ENCODE measurements around the gene LEFTY1. TPM values are rescaled to one million over a fixed set of nuclear protein-coding genes. Genes with fewer than 3 reads are reported as not detected.
A peak's percentile ranks its signal among the peaks of the same experiment; 100 is the strongest.

Gene LEFTY1
- total RNA-seq, 2 experiments from 2014 or later: 0.39 TPM; not detected in 1

DNA sequence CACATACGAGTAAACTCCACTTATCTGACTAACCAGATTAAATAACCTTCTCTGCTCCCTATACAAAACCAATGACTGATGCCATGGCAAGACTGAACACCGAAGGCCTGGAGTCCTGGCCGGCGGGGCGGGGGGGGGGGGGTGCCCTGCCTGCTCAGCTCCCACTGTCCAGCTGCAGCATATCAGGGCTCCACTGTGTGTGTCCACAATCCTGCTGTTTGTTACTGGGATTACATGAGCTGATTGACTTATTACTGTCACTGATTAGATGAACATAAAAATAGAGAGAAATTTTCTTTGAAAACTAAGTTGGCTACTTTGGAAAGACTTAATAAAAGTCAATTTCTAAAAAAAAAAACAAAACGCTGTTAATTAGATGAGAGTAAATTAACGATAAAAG lies 31.7 kb downstream of the LEFTY1 start:
- peak overlapping the region; percentile 62 for H3K27ac Mint-ChIP-seq
- H3K36me3 Mint-ChIP-seq: peaks cover 21% of the 10 kb centered on the region
- peaks cover 13% of the 10 kb centered on the region for H3K4me1 Mint-ChIP-seq
- H3K27me3 Mint-ChIP-seq: no peaks in the 10 kb centered on the region
- no peak overlapping the region for H3K4me3 Mint-ChIP-seq
- no peak for DNase-seq
- H3K9me3 Mint-ChIP-seq: no peaks in the 10 kb centered on the region

DNA sequence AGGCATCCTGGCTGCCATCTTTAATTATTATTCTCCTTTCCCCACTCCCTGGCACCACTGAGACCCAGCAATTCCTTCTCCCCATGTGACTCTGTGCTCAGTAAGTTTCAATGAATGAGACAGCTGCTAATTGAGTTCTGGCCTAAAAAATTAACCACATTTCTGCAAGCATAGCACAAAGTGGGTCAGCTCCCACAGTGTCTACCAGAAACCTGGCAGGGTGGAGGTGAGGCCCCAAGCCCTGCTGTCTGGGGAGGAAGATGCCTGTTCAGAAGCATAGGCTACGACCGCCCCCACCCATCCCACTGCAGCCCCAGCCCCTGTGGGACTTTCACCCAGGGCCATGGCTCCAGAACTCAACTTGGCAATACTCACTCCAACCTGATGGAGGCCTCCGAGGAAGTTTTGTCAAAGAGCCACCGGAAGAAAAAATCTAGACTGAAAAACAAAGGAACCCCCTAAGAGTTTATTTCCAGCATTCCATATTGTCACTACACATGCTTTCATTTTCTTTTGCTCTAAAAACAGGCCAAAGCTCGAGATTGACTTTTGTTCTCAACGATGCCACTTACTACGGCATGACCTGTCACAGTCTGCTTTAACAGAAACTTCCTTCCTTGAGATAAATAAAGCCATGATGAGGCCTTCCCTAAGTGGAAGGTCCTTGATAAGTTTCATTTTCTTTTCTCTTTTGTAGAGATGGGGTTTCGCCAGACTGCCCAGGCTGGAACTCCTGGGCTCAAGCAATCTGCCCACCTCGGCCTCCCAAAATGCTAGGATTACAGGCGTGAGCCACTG lies 33.2 kb downstream of the LEFTY1 start:
- no peaks in the 10 kb centered on the region for H3K27me3 Mint-ChIP-seq

GRCh38 chr1:225853441-225853840 lies 35.5 kb downstream of the LEFTY1 start:
- Mint-ChIP-seq H3K4me3 (no peak overlapping the region), H3K36me3 (peaks cover 50% of the 10 kb centered on the region), H3K4me1 (peaks cover 41% of the 10 kb centered on the region), H3K9me3 (peaks cover 2% of the 10 kb centered on the region), H3K27me3 (no peaks in the 10 kb centered on the region), H3K27ac (no peak overlapping the region)
- no peak for DNase-seq

More for the DNA sequence above, 33.2 kb downstream of the LEFTY1 start:
- H3K36me3 Mint-ChIP-seq: peaks cover 34% of the 10 kb centered on the region
- H3K9me3 Mint-ChIP-seq: peaks cover 2% of the 10 kb centered on the region
- no peak for DNase-seq
- peaks cover 22% of the 10 kb centered on the region for H3K4me1 Mint-ChIP-seq
- H3K4me3 Mint-ChIP-seq: no peak overlapping the region
- peak overlapping the region; percentile 73 for H3K27ac Mint-ChIP-seq

DNA sequence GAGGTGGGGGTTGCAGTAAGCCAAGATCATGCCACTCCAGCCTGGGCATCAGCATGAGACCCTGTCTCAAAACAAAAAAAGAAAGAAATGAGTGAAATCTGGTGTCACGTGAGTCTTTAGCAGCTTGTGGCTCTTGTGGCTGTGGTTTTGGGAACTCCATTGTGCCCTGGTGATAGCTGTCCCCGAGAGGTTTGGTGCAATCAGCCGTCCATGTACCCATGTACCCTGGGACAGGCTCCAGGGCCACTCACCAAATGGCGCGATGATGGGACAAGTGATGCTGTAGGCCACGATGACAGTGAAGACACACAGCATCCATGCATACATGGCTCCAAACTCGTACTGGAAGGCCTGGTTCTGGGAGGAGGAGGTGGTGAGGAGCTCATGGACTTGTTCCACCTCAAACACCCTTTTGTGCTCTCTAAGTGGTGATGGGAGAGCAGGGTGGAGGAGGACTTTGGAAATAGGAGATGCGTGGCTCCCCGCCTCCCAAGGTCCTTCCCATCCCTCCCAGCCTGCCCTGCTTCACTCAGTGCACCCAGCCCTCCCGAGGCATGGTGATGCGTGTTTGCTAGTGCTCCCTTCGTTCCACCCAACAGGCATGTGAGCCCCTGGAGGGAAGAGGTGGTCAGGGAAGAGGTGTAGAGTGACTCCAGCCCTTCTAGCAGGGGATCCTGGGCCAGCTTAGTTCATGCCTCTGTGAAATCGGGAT lies 36.4 kb downstream of the LEFTY1 start:
- Mint-ChIP-seq H3K9me3 (peaks cover 2% of the 10 kb centered on the region), H3K27ac (peak overlapping the region; percentile 72), H3K27me3 (no peaks in the 10 kb centered on the region), H3K4me3 (no peak overlapping the region), H3K36me3 (peaks cover 52% of the 10 kb centered on the region), H3K4me1 (peaks cover 48% of the 10 kb centered on the region)
- DNase-seq: no peak

- Mint-ChIP-seq H3K27me3 (no peaks in the 10 kb centered on the region), H3K36me3 (peaks cover 52% of the 10 kb centered on the region), H3K4me3 (no peak overlapping the region), H3K4me1 (peaks cover 53% of the 10 kb centered on the region), H3K27ac (peak overlapping the region; percentile 72), H3K9me3 (peaks cover 2% of the 10 kb centered on the region)
- peak; percentile 30 for DNase-seq
Measured at GRCh38 chr1:225851805-225852204, 37.1 kb downstream of the LEFTY1 start.

DNA sequence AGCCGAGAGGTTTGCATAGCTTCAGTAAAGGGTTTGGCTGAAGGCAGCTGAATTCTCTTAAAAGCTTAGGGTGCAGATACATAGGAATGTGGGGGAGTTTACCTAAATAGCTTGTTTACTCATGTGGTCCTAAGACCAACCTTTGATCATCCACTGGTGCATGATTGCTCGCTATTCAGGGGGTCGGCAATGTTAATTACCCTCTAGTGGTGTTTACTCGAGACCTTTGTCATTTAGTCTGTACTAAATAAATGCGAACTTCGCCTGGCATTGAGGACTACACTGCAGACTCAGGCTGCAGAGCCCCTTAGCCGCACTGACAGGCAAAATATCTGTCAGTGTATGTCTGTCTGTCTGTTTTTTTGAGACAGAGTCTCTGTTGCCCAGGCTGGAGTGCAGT lies 38.6 kb downstream of the LEFTY1 start:
- no peaks in the 10 kb centered on the region for H3K27me3 Mint-ChIP-seq
- H3K4me3 Mint-ChIP-seq: no peak overlapping the region
- H3K4me1 Mint-ChIP-seq: peaks cover 47% of the 10 kb centered on the region
- H3K27ac Mint-ChIP-seq: peak overlapping the region; percentile 51
- no peak for DNase-seq
- H3K9me3 Mint-ChIP-seq: peaks cover 2% of the 10 kb centered on the region
- peaks cover 49% of the 10 kb centered on the region for H3K36me3 Mint-ChIP-seq

- peaks cover 47% of the 10 kb centered on the region for H3K4me1 Mint-ChIP-seq
- H3K4me3 Mint-ChIP-seq: no peak overlapping the region
- peaks cover 2% of the 10 kb centered on the region for H3K9me3 Mint-ChIP-seq
- H3K36me3 Mint-ChIP-seq: peaks cover 49% of the 10 kb centered on the region
- no peaks in the 10 kb centered on the region for H3K27me3 Mint-ChIP-seq
- peak; percentile 40 for DNase-seq
- H3K27ac Mint-ChIP-seq: peak overlapping the region; percentile 51
Measured at GRCh38 chr1:225849925-225850324, 39.0 kb downstream of the LEFTY1 start.

DNA sequence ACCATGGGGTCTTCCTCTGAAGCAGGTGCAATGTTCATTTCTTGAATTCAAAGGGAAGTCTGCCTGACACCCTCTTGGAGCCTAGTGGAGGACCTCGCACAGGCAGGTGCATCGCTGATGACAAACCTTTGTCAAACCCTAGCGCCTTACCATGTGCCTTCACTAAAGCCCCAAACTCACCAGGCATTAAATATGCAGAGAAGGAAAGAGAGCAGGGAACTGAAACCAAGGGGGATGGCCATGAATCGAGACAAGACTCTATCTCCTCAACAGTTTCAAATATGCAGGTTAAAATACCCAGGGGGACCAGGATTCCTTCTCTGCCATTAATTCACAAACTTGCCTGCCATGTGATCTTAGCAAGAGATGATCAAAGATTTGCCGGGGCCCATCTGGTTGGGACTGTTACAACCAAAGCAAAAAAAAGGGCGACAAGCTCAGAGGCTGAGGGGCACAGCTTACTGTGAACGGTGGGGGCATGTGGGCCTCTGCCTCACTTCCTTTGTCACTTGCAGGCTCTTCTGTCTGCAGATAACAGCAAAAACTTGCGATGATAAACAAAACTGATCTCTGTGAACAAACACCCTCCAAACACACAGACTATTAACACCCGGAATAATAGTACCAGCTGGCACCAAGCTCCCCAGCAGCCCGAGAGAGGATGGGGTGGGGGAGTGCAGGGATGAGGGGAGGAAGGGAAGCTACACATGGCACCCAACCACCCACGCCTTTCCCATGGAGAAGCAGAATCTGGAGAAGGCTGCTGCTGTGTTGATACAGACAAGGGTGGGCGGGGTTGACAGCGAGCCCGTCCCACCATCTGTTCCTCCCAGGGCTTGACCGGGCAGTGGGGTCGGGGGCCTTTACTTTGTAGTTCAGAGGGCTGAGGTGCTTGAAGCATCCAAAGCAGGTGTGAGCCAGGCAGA lies 40.7 kb downstream of the LEFTY1 start:
- H3K27ac Mint-ChIP-seq: peak overlapping the region; percentile 86
- peak overlapping the region; percentile 48 for H3K4me3 Mint-ChIP-seq
- H3K4me1 Mint-ChIP-seq: peaks cover 47% of the 10 kb centered on the region
- no peaks in the 10 kb centered on the region for H3K27me3 Mint-ChIP-seq
- peaks cover 46% of the 10 kb centered on the region for H3K36me3 Mint-ChIP-seq
- peaks cover 2% of the 10 kb centered on the region for H3K9me3 Mint-ChIP-seq
- no peak for DNase-seq

- no peak for DNase-seq
- Mint-ChIP-seq H3K27ac (peak overlapping the region; percentile 86), H3K4me3 (no peak overlapping the region)
Measured at GRCh38 chr1:225847610-225848009, 41.3 kb downstream of the LEFTY1 start.

DNA sequence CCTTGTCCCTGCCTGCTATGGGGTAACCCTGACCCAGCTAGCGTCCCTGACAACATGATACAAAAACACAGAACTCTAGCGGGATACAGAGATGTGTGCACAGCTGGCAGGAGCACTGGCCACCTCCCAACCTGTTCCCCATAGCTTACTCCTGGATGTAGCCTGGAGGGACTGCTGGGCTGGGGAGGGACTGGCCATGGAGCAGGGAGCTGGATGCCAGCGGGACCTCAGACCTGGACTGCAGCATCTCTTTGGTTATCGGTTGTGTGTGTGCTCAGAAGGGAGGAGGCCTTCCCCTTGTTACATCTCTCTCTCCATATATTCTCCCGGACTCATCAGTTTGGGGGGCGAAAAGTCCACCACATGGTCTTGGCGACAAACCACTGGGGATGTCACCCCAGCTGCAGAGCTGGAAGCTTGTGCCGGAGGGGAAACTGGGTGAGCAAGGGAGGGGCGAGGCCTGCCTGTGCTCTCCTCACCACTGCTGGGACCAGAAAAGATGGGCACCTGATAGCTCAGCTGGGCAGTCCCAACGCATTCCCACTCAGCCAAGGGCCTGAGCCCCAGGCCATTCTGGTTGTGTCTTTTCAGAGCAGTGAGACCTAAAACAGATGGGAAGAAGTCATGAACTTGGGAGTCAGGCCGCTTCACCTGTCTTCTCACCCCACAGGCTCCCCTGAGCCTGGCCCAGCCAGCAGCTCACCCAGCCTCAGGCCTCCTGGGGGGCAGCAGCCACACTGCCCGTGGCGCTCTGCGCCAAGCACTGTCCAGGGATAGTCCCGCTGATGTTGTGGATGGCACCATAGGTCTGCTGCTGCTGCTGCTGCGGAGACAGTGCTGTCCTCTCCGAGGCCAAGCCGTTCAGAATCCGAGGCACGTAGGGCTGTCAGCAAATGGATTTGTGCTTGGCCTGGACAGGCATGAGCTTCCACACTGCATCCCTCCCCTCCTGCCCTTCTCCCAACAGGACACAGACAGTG lies 42.3 kb downstream of the LEFTY1 start:
- H3K27ac Mint-ChIP-seq: no peak overlapping the region
- H3K36me3 Mint-ChIP-seq: peaks cover 32% of the 10 kb centered on the region
- no peaks in the 10 kb centered on the region for H3K27me3 Mint-ChIP-seq
- DNase-seq: no peak
- H3K9me3 Mint-ChIP-seq: peaks cover 2% of the 10 kb centered on the region
- H3K4me3 Mint-ChIP-seq: no peak overlapping the region
- H3K4me1 Mint-ChIP-seq: peaks cover 43% of the 10 kb centered on the region

More at GRCh38 chr1:225847610-225848009, 41.3 kb downstream of the LEFTY1 start:
- Mint-ChIP-seq H3K4me1 (peaks cover 46% of the 10 kb centered on the region), H3K9me3 (peaks cover 2% of the 10 kb centered on the region), H3K27me3 (no peaks in the 10 kb centered on the region), H3K36me3 (peaks cover 41% of the 10 kb centered on the region)

DNA sequence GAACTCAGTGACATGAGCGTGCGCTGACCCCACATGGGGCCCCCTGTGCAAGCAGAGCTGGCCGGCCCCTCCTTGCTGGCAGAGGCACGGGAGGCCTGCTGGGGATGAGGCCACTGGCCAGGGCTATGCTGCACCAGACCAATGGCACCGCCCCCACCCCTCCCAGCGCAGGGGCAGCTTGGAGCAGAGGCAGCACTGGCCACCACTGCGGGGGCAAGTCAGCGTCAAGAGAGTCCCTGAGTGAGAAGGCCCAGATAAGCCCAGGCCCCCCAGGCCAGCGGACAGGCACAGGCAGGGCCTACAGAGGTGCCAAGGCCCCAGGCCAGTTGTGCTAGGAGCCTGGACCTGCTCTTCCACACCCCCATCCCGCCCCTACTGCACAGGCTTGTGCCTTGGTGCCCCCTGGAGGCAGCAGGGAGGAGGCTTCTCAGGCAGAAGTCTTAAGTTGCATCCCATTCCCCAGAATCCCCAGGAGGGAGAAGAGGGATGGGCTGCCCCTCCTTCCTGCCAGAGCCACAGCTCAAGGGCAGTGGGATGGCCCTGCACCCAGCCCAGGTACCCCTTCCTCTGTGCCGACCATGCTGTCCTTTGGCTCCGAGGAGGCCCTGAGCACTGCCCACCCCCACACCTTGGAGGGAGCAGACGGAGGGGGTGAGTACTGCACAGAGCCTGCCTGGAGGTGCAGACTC lies 43.2 kb downstream of the LEFTY1 start:
- Mint-ChIP-seq H3K27me3 (no peaks in the 10 kb centered on the region), H3K4me3 (no peak overlapping the region), H3K4me1 (peaks cover 43% of the 10 kb centered on the region), H3K9me3 (no peaks in the 10 kb centered on the region), H3K27ac (peak overlapping the region; percentile 48), H3K36me3 (peaks cover 25% of the 10 kb centered on the region)
- DNase-seq: peak; percentile 49

- Mint-ChIP-seq H3K4me1 (peaks cover 42% of the 10 kb centered on the region), H3K36me3 (peaks cover 20% of the 10 kb centered on the region), H3K27me3 (no peaks in the 10 kb centered on the region), H3K9me3 (no peaks in the 10 kb centered on the region), H3K27ac (peak overlapping the region; percentile 48), H3K4me3 (no peak overlapping the region)
- no peak for DNase-seq
Measured at GRCh38 chr1:225845097-225845496, 43.8 kb downstream of the LEFTY1 start.

DNA sequence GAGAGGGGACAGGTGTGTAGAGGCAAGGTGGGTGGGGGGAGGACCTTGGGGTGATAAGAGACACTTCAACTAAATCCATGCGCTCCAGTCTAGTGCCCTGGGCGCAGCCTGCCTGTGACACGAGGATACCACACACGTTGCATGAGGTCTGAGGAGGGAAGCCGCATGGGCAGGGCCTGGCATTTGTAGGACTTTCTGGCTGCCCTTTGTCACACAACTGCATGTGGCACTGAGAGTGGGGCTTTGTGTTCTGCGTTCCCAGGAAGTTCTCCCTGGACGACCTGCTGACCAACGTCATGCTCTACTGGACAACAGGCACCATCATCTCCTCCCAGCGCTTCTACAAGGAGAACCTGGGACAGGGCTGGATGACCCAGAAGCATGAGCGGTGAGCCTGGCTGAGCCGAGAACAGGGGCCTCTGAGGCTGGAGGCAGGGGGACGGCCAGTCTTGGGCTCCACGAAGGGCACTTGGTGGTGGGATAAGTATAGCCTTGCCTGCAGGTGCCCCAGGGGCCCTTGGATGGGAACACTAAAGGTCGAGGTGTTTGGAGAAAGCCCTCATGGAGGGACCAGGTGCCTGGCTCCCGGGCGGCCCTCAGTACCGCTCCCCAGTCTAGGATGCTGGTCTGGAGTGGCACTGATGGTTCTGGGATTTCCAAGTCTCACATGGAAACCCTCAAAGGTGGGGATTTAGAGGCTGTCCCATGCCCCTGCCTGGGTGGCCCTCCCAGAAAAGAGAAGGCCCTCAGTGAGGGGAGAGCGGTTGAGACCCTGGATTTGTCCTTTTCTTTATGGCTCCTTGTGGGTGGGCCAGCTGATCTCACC lies 44.5 kb downstream of the LEFTY1 start:
- Mint-ChIP-seq H3K4me3 (no peak overlapping the region), H3K27ac (no peak overlapping the region), H3K36me3 (peaks cover 13% of the 10 kb centered on the region), H3K4me1 (peaks cover 35% of the 10 kb centered on the region), H3K9me3 (no peaks in the 10 kb centered on the region), H3K27me3 (no peaks in the 10 kb centered on the region)
- DNase-seq: no peak
